CD4-positive, alpha-beta T cell treated with Interleukin-4 for 1 hour (primary cell): Measurements from ENCODE around the gene AHNAK2.
"Not testable (repeated sequence)": the region's sequence is repeated elsewhere in the genome, so short reads cannot be mapped to it uniquely, and the experiment has no call there.

Source experiments
- DNase-seq, 2 donors: peaks; one replicate each; pipeline ENCODE4 v3.0.0-alpha.2; 2020 to 2022

AHNAK2 gene

DNA sequence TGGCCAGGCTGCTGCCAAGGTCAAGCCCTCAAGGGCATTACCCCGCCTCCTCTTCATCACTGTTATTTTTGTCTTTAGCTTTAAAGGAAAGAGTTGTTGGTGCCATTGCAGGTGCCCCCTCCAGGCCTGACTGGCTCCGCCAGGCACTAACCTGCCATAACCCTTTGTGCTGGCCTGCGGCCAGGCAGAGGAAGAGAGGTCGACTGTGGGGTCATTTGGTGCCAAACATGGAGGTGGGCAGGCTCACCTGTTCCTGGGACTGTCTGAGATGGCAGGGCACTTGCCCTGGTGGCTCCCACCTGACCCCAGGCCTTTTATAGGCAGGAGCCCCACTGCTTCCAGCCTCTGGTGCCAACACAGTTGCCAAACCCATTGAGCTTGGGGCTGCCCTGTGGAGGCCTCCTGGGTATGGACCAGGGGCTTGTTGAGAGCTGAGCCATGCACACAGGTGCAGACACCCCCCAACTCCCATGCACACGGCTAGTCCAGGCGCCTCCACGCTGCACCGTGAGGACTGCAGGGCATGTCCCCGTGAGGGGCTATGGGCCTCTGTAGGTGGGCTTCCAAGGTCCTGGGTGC lies 82.9 kb downstream of the AHNAK2 start:
- DNase-seq, result no peak

- no peak for DNase-seq
These were observed 83.6 kb downstream of the AHNAK2 start for GRCh38 chr14:104894331-104895206.

DNA sequence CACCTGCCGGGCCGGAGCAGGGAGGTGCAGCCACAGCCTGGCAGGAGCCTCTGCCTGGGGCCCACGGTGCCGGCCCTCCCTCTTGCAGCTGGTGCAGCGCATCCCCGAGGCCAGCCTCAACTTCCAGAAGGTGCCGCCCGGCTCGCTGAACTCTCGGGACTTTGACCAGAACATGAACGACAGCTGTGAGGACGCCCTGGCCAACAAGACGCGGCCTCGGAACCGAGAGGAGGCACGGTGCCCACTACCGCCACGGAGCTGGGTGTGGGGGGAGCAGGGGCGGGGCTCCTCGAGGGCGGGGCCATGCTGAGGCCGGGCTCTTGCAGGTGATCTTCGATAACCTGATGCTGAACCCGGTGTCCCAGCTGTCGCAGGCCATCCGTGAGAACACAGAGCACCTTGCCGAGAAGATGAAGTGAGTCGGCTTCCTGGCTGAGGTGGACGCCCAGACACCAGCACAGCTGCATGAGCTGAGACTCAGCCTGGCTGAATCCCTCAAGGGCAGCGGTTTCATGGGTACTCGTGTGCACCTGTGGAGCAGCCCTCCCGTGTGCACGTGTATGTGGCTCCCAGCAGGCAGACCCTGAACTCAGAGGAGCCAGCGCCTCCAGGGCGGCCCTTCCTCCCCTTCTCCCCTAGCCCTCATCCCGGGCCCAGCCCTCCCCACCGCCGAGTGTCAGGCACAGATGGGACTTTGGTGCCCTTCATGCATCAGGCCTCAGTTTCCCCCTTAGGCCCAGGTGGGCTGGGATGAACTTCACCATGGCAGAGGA lies 84.6 kb downstream of the AHNAK2 start:
- DNase-seq, result no peak

GRCh38 chr14:104892531-104893434 lies 85.4 kb downstream of the AHNAK2 start:
- DNase-seq, result no peak

- DNase-seq, result no peak
These were observed 86.3 kb downstream of the AHNAK2 start for GRCh38 chr14:104891664-104892530.

GRCh38 chr14:104891121-104891551 lies 87.0 kb downstream of the AHNAK2 start:
- DNase-seq, result no peak

DNA sequence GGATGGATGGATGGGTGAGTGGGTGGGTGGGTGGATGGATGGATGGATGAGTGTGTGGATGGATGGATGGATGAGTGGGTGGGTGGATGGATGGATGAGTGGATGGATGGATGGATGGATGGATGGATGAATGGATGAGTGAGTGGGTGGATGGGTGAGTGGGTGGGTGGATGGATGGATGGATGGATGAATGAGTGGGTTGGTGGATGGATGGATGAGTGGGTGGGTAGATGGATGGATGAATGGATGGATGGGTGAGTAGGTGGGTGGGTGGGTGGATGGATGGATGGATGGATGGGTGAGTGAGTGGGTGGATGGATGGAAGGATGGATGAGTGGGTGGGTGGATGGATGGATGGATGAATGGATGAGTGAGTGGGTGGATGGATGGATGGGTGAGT lies 87.9 kb downstream of the AHNAK2 start:
- not testable (repeated sequence) for DNase-seq

DNA sequence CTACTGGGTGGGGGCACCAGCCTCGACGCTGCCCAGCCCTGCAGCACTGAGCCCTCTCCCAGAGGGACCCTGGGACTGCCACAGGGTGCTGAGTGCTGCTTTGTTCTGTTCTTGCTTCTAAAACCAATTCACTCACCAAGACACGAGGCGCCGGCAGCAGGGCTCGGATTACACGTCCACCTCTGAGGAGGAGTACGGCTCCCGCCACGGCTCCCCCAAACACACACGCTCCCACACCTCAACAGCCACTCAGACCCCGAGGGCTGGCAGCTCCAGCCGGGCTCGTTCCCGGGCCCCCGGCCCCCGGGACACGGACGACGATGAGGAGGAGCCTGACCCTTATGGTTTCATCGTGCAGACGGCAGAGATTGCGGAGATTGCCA lies 88.8 kb downstream of the AHNAK2 start:
- DNase-seq, result no peak

DNA sequence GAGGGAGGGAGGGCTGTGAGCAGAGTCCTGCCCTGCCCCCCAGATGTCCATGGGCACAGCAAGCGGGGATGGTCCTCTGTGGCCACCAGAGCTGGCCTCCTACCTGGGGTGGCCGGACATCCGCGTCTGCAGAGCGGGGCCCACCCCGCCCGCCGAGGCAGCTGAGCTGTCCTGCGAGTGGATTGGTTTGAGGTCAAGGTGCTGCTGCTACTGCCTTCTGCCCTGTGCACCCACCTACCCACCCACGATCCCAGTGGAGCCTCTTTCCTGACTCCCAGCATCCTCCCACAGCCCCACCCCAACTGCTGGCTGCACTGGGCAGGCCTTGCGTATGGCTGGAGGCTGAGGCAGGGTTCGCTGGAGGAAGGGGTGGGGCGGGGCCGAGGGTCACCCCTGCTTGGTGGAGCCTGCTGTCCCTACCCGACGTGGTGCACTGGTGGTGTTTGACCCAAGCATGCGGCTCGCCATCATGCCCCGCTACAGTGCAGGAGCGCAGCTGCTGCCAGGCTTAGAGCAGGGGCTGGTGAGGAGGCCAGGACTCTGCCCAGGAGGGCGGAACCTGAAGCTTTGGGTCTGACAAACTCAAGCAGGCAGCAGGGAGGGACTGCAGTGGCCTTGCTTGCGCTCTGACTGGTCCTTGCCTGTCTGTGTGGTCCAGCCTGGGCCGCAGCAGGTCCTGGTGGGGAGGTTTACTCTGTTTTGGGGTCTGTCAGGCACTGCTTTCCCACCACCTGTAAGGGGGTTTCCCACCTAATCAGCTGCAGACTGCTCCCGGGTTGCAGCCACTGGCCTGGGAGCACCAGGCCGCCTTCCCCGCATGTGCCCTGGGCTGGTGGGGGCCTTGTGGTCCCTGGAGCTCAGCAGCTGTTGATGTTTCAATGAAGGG lies 89.4 kb downstream of the AHNAK2 start:
- DNase-seq, result no peak

DNA sequence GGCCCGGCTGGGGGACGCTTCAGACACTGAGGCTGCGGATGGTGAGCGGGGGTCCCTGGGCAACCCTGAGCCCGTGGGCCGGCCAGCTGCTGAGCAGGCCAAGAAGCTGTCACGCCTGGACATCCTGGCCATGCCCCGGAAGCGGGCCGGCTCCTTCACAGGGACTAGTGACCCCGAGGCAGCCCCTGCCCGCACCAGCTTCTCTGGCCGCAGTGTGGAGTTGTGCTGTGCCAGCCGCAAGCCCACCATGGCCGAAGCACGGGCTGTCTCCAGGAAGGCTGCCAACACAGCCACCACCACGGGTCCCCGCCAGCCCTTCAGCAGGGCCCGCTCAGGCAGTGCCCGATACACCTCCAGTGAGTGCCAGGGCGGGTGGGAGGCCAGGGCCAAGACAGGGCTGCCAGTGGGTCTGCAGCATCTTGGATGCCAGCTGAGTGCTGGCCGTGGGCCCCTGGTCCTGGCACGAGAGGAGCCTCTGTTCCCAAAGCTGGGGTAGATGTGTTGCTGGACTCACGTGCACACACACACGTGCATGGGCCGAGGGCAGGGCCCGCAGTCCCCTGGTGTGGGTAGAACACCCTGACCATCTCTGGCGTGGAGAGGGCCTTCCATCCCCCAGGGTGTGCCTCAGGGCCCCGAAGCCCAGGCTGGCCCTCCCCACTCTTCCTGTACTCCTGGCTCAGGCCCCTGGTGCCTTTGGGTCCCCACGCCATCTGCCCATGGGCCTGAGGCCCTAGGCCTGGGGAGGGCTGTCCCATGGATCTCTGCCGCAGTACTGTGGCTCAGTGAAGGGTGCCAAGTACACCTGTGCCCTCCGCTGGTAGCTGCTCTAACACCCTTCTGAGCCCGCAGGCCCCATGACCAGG lies 90.3 kb downstream of the AHNAK2 start:
- DNase-seq, result no peak
